Body of pancreas (tissue), 4 donors: Measurements from ENCODE around the gene MCTP1. TPM values are rescaled to one million over a fixed set of nuclear protein-coding genes. Genes with fewer than 3 reads are reported as not detected.

ENCODE experiments used
- ATAC-seq: fragments of 150-250 bp; one replicate; pipeline ENCODE4 v1.9.1; 2016
- DNase-seq, 4 donors: peaks; one replicate each; pipeline ENCODE4 v3.0.0-alpha.2; 2019
- H3K27ac ChIP-seq, 4 donors: fragments of 200-600 bp; sonication (generic); 1 replicate in 3 of 4; 2 replicates in 1 of 4; pipeline versions ENCODE4 v1.5.1 to v1.6.1; 2016 to 2019; ENCODE audit warnings: mild to moderate bottlenecking in 1 of 4, mixed read lengths in 1 of 4, moderate library complexity in 1 of 4
- H3K27me3 ChIP-seq, 2 donors: fragments of 200-600 bp; sonication (generic); one replicate each; pipeline ENCODE4 v1.6.0; 2016; ENCODE audit warnings: mild to moderate bottlenecking in 1 of 2
- H3K36me3 ChIP-seq, 2 donors: fragments of 200-600 bp; sonication (generic); replicated peaks in 1 of 2; 2 replicates each; pipeline ENCODE4 v1.5.1; 2016; ENCODE audit warnings: low read depth in 2 of 2; ENCODE audit not compliant: insufficient read depth in 1 of 2
- H3K4me1 ChIP-seq: fragments of 200-600 bp; sonication (generic); one replicate; pipeline ENCODE4 v1.6.0; 2016
- H3K4me3 ChIP-seq, 2 donors: fragments of 200-600 bp; sonication (generic); 1 replicate in 1 of 2; 2 replicates in 1 of 2; pipeline ENCODE4 v1.5.1; 2016 to 2019
- H3K9me3 ChIP-seq, 3 donors: fragments of 200-600 bp; sonication (generic); 1 replicate in 2 of 3; 2 replicates in 1 of 3; pipeline ENCODE4 v1.5.1; 2016
- POLR2A ChIP-seq, 3 donors: fragments of 450-650 bp; IDR thresholded peaks; one replicate each; pipeline ENCODE4 v1.6.1; 2016; ENCODE audit warnings: antibody characterized with exemption in 3 of 3, mild to moderate bottlenecking in 2 of 3
- WGBS, 2 donors: methylation state at CpG; one replicate each; pipeline ENCODE4 v1.1.5; 2017; 5-methylcytosine and 5-hydroxymethylcytosine counted together
- intact Hi-C: fragments of 100-400 bp; cut with DNase I; formaldehyde crosslinking; loops from one replicate; pipeline ENCODE4 v1.15.1; 2023
- total RNA-seq, 2 donors: library from RNA; depleted of rRNA; stranded (reverse); fragments of >200 nt; gene quantifications; one replicate each; pipeline ENCODE4 v1.1.0, GENCODE V29; 2016
- TF ChIP-seq, protein P1 (sequence below), 7 experiments: fragments of 450-650 bp in 4 of 7; fragments of 200-600 bp in 3 of 7; sonication (generic) in 3 of 7; IDR thresholded peaks; one replicate each; pipeline ENCODE4 v1.5.1; 2016 to 2019; ENCODE audit warnings: antibody characterized with exemption in 7 of 7

MCTP1 gene
- total RNA-seq, 2 donors from 2014 or later = 3.6 to 8.8 TPM

DNA sequence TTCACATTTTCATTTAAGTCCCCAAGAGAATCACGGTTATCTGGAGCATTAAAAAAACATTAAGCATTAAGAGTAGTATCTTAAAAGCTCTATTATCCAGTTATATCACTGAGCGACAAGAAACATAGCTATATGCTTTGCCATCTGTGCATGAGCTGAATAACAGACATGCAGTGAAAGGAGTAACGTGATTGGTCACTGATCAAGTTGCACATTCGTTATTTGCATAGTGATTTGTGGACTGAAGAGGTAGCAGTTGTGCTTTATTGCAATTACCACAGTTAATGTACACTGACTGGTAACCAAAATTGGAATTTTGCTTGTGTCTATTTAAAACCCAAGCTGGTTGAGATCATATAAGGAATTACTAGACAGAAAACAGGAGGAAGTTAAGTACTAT lies 107.4 kb downstream of the MCTP1 start:
- DNase-seq (no peak), ATAC-seq (no peak)
- intact Hi-C loops = no loop called here
- no peaks in the 10 kb centered on the region for H3K4me1 ChIP-seq
- no peaks in the 10 kb centered on the region for H3K36me3 ChIP-seq
- no peak overlapping the region for H3K4me3 ChIP-seq
- no peaks in the 10 kb centered on the region for H3K27me3 ChIP-seq
- H3K27ac ChIP-seq = no peak overlapping the region
- no peaks in the 10 kb centered on the region for H3K9me3 ChIP-seq
- no peak for TF ChIP-seq POLR2A (IDR thresholded peaks at IDR 0.05)
- TF ChIP-seq, protein P1, sequence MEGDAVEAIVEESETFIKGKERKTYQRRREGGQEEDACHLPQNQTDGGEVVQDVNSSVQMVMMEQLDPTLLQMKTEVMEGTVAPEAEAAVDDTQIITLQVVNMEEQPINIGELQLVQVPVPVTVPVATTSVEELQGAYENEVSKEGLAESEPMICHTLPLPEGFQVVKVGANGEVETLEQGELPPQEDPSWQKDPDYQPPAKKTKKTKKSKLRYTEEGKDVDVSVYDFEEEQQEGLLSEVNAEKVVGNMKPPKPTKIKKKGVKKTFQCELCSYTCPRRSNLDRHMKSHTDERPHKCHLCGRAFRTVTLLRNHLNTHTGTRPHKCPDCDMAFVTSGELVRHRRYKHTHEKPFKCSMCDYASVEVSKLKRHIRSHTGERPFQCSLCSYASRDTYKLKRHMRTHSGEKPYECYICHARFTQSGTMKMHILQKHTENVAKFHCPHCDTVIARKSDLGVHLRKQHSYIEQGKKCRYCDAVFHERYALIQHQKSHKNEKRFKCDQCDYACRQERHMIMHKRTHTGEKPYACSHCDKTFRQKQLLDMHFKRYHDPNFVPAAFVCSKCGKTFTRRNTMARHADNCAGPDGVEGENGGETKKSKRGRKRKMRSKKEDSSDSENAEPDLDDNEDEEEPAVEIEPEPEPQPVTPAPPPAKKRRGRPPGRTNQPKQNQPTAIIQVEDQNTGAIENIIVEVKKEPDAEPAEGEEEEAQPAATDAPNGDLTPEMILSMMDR (IDR thresholded peaks at IDR 0.05) = no peak
- 48 to 67% methylated on average over 4 of the region's 4 CpGs for whole genome bisulfite sequencing, 2 donors

GRCh38 chr5:95175106-95175505 lies 109.8 kb downstream of the MCTP1 start:
- no peak for TF ChIP-seq POLR2A (IDR thresholded peaks at IDR 0.05)
- TF ChIP-seq, protein P1 (IDR thresholded peaks at IDR 0.05) = no peak
- no peaks in the 10 kb centered on the region for H3K36me3 ChIP-seq
- H3K4me3 ChIP-seq = no peak overlapping the region
- 34 to 52% methylated on average over 3 of the region's 3 CpGs for WGBS, 2 donors
- intact Hi-C loops = no loop called here
- ATAC-seq (no peak), DNase-seq (no peak)
- H3K9me3 ChIP-seq = no peaks in the 10 kb centered on the region
- no peak overlapping the region for H3K27ac ChIP-seq
- no peaks in the 10 kb centered on the region for H3K27me3 ChIP-seq
- H3K4me1 ChIP-seq = no peaks in the 10 kb centered on the region

DNA sequence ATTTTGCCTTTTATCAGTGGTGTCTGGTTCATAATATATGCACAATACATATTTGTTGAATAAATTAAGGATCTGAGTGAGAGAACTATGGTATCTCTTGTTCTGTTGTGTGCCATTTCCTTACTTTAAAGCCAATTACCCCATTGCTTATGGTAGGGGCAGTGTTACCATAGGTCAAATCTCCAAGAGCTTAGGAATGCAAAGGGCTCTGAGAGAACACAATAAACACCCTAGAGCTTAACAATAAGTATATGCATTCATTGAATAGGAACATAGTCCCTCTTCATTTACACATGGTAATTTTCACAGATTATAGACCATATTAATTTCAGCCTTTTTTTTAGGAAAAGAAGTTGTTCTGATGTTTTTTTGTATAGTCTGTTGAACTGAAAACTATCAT lies 112.2 kb downstream of the MCTP1 start:
- DNase-seq (no peak), ATAC-seq (no peak)
- H3K27me3 ChIP-seq = no peaks in the 10 kb centered on the region
- H3K9me3 ChIP-seq = no peaks in the 10 kb centered on the region
- no peaks in the 10 kb centered on the region for H3K4me1 ChIP-seq
- H3K36me3 ChIP-seq = no peaks in the 10 kb centered on the region
- intact Hi-C loops = no loop called here
- TF ChIP-seq POLR2A (IDR thresholded peaks at IDR 0.05) = no peak
- TF ChIP-seq, protein P1 (IDR thresholded peaks at IDR 0.05) = no peak
- no peak overlapping the region for H3K4me3 ChIP-seq
- no peak overlapping the region for H3K27ac ChIP-seq

DNA sequence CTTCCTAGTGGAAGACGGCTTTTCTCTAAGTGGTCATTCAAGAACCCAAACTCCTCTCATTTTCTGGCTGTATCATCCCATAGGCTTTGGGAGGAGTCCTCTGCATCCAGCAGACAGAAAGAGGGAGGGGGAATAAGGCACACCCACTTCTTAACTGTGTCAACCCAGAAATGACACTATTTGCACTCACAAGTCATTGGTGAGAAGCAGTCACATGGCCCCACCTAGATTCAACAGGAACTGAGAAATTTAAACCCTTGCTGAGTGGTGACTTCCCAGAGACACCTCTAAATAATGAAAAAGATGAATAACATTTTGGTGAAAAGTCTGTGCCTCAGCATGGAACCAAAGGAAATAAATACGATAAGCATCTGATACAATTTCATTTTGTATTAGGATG lies 120.0 kb downstream of the MCTP1 start:
- Histone ChIP-seq H3K36me3 (no peaks in the 10 kb centered on the region), H3K4me1 (peaks cover 5% of the 10 kb centered on the region), H3K27ac (no peak overlapping the region), H3K27me3 (no peaks in the 10 kb centered on the region), H3K4me3 (no peak overlapping the region), H3K9me3 (no peaks in the 10 kb centered on the region)
- WGBS, 2 donors = 84 to 89% methylated on average over 2 of the region's 2 CpGs
- DNase-seq = no peak
- TF ChIP-seq POLR2A (IDR thresholded peaks at IDR 0.05) = no peak
- TF ChIP-seq, protein P1 (IDR thresholded peaks at IDR 0.05) = no peak
- no peak for ATAC-seq
- intact Hi-C loops = no loop called here

GRCh38 chr5:95163079-95163478 lies 121.8 kb downstream of the MCTP1 start:
- no peak overlapping the region for H3K4me3 ChIP-seq
- no peaks in the 10 kb centered on the region for H3K36me3 ChIP-seq

More at GRCh38 chr5:95163079-95163478, 121.8 kb downstream of the MCTP1 start:
- no peaks in the 10 kb centered on the region for H3K9me3 ChIP-seq
- peaks cover 5% of the 10 kb centered on the region for H3K4me1 ChIP-seq
- intact Hi-C loops = no loop called here
- DNase-seq (peak in 2 of 4 donors; percentile 10 to 26), ATAC-seq (no peak)
- TF ChIP-seq, protein P1 (IDR thresholded peaks at IDR 0.05) = no peak
- TF ChIP-seq POLR2A (IDR thresholded peaks at IDR 0.05) = no peak
- H3K27me3 ChIP-seq = no peaks in the 10 kb centered on the region
- no peak overlapping the region for H3K27ac ChIP-seq
